K562 (cell line): ENCODE data around the gene HDAC7. TPM values are rescaled to one million over a fixed set of nuclear protein-coding genes. Genes with fewer than 3 reads are reported as not detected.
A peak's percentile ranks its signal among the peaks of the same experiment; 100 is the strongest.

Experiments
- ARID1B ChIP-seq: fragments of 450-650 bp; IDR thresholded peaks from 2 replicates; pipeline ENCODE4 v1.6.1; 2016; ENCODE audit warnings: antibody characterized with exemption, mild to moderate bottlenecking, inconsistent platforms
- CBX3 ChIP-seq, 2 experiments: IDR thresholded peaks; 1 replicate in 1 of 2; 2 replicates in 1 of 2; pipeline ENCODE4 v1.6.1; 2012; ENCODE audit warnings: inconsistent platforms in 2 of 2, low read length in 2 of 2, borderline replicate concordance in 1 of 2, control low read depth in 1 of 2
- GABPB2 ChIP-seq: fragments of 250-450 bp; sonication (Bioruptor Pico); conservative IDR thresholded peaks from 2 replicates; pipeline ENCODE4 v1.5.1; 2021; ENCODE audit warnings: mild to moderate bottlenecking
- GTF2A2 ChIP-seq: IDR thresholded peaks from 2 replicates; pipeline ENCODE4 v1.6.1; 2016; ENCODE audit warnings: mild to moderate bottlenecking, missing genetic modification characterization, missing compliant biosample characterization
- HMG20A ChIP-seq: fragments of 450-650 bp; formaldehyde crosslinking; conservative IDR thresholded peaks from 2 replicates; pipeline ENCODE4 v1.4.0; 2020; ENCODE audit warnings: mild to moderate bottlenecking, mixed read lengths
- NBN ChIP-seq: fragments of 450-650 bp; IDR thresholded peaks from 2 replicates; pipeline ENCODE4 v1.6.1; 2016; ENCODE audit warnings: low read depth, mild to moderate bottlenecking
- RBM25 ChIP-seq: fragments of 200-400 bp; formaldehyde crosslinking; IDR thresholded peaks from 2 replicates; pipeline ENCODE4 v1.6.1; 2018; ENCODE audit warnings: low read length, low read depth, moderate library complexity; ENCODE audit not compliant: severe bottlenecking
- SAP30 ChIP-seq: fragments of 200-600 bp; sonication (generic); IDR thresholded peaks from 2 replicates; pipeline ENCODE4 v1.6.1; 2012; ENCODE audit warnings: borderline replicate concordance, low read depth, mild to moderate bottlenecking, moderate library complexity, low read length, control low read depth, inconsistent platforms; ENCODE audit not compliant: insufficient read depth, poor library complexity, severe bottlenecking
- SMAD3 ChIP-seq: fragments of 450-650 bp; formaldehyde crosslinking; conservative IDR thresholded peaks from 2 replicates; pipeline ENCODE4 v1.4.0; 2020; ENCODE audit warnings: mild to moderate bottlenecking
- SMARCC2 ChIP-seq: fragments of 450-650 bp; IDR thresholded peaks from 2 replicates; pipeline ENCODE4 v1.6.1; 2017; ENCODE audit warnings: antibody characterized with exemption, moderate library complexity, mild to moderate bottlenecking, low read depth
- TAF1 ChIP-seq: IDR thresholded peaks from 2 replicates; pipeline ENCODE4 v1.6.1; 2011; ENCODE audit warnings: mild to moderate bottlenecking, low read length, moderate library complexity; ENCODE audit not compliant: insufficient read depth, control insufficient read depth, severe bottlenecking; ENCODE audit errors: extremely low read depth
- ZFX ChIP-seq: sonication (generic); formaldehyde crosslinking; IDR thresholded peaks from 2 replicates; pipeline ENCODE4 v1.8.0; 2022; ENCODE audit warnings: mild to moderate bottlenecking, missing genetic modification reagents, moderate library complexity
- ZNF121 ChIP-seq: sonication (generic); formaldehyde crosslinking; conservative IDR thresholded peaks from 2 replicates; pipeline ENCODE4 v1.8.0; 2022; ENCODE audit warnings: missing genetic modification reagents
- ZNF324 ChIP-seq: fragments of 250-450 bp; sonication (Bioruptor Pico); IDR thresholded peaks from 2 replicates; pipeline ENCODE4 v1.4.0; 2020; ENCODE audit warnings: mild to moderate bottlenecking
- ZNF780A ChIP-seq: fragments of 250-450 bp; sonication (Bioruptor Pico); IDR thresholded peaks from 2 replicates; pipeline ENCODE4 v1.5.0; 2021; ENCODE audit warnings: mild to moderate bottlenecking
- polyA plus RNA-seq, 8 experiments: library from polyadenylated mRNA; depleted of rRNA in 4 of 8; stranded (reverse) in 5 of 8; unstranded in 3 of 8; fragments of >200 nt; fragmentation: Nextera tagmentation in 2 of 8; fragmentation: Illumina TruSeq in 1 of 8; extraction: Ambion mirVana in 2 of 8; extraction: Trizol in 1 of 8; gene quantifications; 2 replicates each; pipeline versions ENCODE4 v1.2.1 to v1.2.3, GENCODE V29; 2011 to 2014; ENCODE audit warnings: inconsistent platforms in 1 of 8, missing spikeins in 1 of 8
- total RNA-seq, 7 experiments: library from RNA; depleted of rRNA in 6 of 7; stranded (reverse); fragments of >200 nt in 6 of 7; fragmentation: Illumina TruSeq in 2 of 7; extraction: Trizol in 2 of 7; gene quantifications; 2 replicates each; pipeline versions ENCODE4 v1.2.1 to v1.2.3, GENCODE V29; 2011 to 2021; ENCODE audit warnings: low replicate concordance in 1 of 7
- TF ChIP-seq, protein P1 (sequence below): fragments of 450-650 bp; formaldehyde crosslinking; IDR thresholded peaks from 2 replicates; pipeline ENCODE4 v1.4.0; 2020; ENCODE audit warnings: mild to moderate bottlenecking, moderate library complexity
- TF ChIP-seq, protein P2 (sequence below): fragments of 200-800 bp; sonication (Bioruptor generic); IDR thresholded peaks from 2 replicates; pipeline ENCODE4 v1.6.1; 2017; ENCODE audit warnings: missing genetic modification characterization, missing compliant biosample characterization
- TF ChIP-seq, protein P3 (sequence below): conservative IDR thresholded peaks from 2 replicates; pipeline ENCODE4 v1.6.1; 2011; ENCODE audit warnings: low read depth, mild to moderate bottlenecking, low read length; ENCODE audit not compliant: control insufficient read depth
- TF ChIP-seq, protein P4 (sequence below): sonication (generic); formaldehyde crosslinking; IDR thresholded peaks from 2 replicates; pipeline ENCODE4 v1.8.0; 2022; ENCODE audit warnings: mild to moderate bottlenecking, missing genetic modification reagents

The HDAC7 gene
- total and polyA plus RNA-seq, 9 of the 15 experiments (the other 6 are each of a cell fraction or from before 2014, with no cell fraction given) = 2.5 to 129 (median 31.1) TPM

DNA sequence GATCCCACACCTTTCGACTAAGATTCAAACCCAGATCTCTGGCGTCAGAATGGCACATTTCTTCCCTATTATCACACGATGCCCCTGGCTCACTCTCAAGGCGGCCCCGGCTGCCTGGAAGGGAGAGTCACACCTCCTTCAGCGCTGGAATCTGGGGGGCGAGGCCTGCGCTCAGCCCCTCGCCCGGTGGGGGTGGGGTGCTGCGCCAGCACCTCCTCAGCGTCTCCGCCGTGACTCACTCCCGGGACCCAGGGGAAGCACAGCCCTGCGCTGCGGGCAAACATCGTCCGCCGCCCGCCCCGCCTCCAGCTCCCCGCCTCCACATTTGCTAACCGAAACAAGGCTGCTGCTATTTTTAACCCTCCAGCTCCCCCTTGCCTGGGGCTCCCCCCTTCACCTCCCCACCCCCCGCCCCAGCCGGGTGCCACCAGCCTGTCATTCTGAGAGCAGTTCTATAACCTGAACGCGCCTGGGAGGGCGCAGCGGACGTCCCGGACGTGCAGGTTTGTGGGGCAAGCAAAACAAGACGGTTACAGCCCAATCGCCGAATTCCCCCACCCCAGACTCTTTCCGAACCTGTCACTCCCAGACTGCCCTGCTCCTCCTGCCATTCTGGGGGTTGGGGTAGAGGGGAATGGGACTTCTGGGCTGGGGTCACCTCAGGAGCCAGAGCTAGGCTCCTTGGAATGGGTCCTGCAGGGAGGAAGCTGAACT lies 6.7 kb downstream of the HDAC7 start (continued):
- TF ChIP-seq GTF2A2 (tag) = no peak
- TF ChIP-seq, protein P1, sequence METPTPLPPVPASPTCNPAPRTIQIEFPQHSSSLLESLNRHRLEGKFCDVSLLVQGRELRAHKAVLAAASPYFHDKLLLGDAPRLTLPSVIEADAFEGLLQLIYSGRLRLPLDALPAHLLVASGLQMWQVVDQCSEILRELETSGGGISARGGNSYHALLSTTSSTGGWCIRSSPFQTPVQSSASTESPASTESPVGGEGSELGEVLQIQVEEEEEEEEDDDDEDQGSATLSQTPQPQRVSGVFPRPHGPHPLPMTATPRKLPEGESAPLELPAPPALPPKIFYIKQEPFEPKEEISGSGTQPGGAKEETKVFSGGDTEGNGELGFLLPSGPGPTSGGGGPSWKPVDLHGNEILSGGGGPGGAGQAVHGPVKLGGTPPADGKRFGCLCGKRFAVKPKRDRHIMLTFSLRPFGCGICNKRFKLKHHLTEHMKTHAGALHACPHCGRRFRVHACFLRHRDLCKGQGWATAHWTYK = peak; percentile 26; the same call in 1 of the 2 replicates
- TF ChIP-seq ZFX (CRISPR knock-in tag) = peak; percentile 2; the same call in 1 of the 2 replicates
- no peak for TF ChIP-seq SMAD3
- TF ChIP-seq, protein P2, sequence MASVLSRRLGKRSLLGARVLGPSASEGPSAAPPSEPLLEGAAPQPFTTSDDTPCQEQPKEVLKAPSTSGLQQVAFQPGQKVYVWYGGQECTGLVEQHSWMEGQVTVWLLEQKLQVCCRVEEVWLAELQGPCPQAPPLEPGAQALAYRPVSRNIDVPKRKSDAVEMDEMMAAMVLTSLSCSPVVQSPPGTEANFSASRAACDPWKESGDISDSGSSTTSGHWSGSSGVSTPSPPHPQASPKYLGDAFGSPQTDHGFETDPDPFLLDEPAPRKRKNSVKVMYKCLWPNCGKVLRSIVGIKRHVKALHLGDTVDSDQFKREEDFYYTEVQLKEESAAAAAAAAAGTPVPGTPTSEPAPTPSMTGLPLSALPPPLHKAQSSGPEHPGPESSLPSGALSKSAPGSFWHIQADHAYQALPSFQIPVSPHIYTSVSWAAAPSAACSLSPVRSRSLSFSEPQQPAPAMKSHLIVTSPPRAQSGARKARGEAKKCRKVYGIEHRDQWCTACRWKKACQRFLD = peak; percentile 75
- TF ChIP-seq NBN = no peak
- no peak for TF ChIP-seq CBX3 (IDR thresholded peaks at IDR 0.05; ENCODE audit: borderline replicate concordance in 1 of 2, low read length in 2 of 2)
- TF ChIP-seq ZNF121 = no peak
- no peak for TF ChIP-seq ZNF780A (CRISPR knock-in tag)
- TF ChIP-seq SAP30 = no peak
- TF ChIP-seq GABPB2 = no peak
- no peak for TF ChIP-seq HMG20A
- TF ChIP-seq ZNF324 (CRISPR knock-in tag) = no peak
- peak; percentile 59 for TF ChIP-seq ARID1B
- TF ChIP-seq, protein P3, sequence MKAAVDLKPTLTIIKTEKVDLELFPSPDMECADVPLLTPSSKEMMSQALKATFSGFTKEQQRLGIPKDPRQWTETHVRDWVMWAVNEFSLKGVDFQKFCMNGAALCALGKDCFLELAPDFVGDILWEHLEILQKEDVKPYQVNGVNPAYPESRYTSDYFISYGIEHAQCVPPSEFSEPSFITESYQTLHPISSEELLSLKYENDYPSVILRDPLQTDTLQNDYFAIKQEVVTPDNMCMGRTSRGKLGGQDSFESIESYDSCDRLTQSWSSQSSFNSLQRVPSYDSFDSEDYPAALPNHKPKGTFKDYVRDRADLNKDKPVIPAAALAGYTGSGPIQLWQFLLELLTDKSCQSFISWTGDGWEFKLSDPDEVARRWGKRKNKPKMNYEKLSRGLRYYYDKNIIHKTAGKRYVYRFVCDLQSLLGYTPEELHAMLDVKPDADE = peak; percentile 35; the same call in 1 of the 2 replicates
- TF ChIP-seq TAF1 = peak; percentile 35
- TF ChIP-seq, protein P4, sequence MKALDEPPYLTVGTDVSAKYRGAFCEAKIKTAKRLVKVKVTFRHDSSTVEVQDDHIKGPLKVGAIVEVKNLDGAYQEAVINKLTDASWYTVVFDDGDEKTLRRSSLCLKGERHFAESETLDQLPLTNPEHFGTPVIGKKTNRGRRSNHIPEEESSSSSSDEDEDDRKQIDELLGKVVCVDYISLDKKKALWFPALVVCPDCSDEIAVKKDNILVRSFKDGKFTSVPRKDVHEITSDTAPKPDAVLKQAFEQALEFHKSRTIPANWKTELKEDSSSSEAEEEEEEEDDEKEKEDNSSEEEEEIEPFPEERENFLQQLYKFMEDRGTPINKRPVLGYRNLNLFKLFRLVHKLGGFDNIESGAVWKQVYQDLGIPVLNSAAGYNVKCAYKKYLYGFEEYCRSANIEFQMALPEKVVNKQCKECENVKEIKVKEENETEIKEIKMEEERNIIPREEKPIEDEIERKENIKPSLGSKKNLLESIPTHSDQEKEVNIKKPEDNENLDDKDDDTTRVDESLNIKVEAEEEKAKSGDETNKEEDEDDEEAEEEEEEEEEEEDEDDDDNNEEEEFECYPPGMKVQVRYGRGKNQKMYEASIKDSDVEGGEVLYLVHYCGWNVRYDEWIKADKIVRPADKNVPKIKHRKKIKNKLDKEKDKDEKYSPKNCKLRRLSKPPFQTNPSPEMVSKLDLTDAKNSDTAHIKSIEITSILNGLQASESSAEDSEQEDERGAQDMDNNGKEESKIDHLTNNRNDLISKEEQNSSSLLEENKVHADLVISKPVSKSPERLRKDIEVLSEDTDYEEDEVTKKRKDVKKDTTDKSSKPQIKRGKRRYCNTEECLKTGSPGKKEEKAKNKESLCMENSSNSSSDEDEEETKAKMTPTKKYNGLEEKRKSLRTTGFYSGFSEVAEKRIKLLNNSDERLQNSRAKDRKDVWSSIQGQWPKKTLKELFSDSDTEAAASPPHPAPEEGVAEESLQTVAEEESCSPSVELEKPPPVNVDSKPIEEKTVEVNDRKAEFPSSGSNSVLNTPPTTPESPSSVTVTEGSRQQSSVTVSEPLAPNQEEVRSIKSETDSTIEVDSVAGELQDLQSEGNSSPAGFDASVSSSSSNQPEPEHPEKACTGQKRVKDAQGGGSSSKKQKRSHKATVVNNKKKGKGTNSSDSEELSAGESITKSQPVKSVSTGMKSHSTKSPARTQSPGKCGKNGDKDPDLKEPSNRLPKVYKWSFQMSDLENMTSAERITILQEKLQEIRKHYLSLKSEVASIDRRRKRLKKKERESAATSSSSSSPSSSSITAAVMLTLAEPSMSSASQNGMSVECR (CRISPR knock-in tag) = peak; percentile 64; the same call in 1 of the 2 replicates
- no peak for TF ChIP-seq RBM25
- peak; percentile 52; the same call in 1 of the 2 replicates for TF ChIP-seq SMARCC2
